Left lung (tissue), 10 donors: Measurements from ENCODE around the gene DNAH3. TPM values are rescaled to one million over a fixed set of nuclear protein-coding genes. Genes with fewer than 3 reads are reported as not detected.

Source experiments
- ATAC-seq: fragments of 200-7000 bp; cut with Tn5 transposase; one replicate; pipeline ENCODE4 v1.9.1; 2020; ENCODE audit warnings: moderate library complexity
- DNase-seq, 4 donors: peaks; one replicate each; pipeline ENCODE4 v3.0.0-alpha.2; 2013 to 2020
- H3K27ac ChIP-seq, 2 donors: fragments of 200-600 bp; sonication (generic) in 1 of 2; one replicate each; pipeline versions ENCODE4 v1.5.0 to v1.8.0; 2020 to 2021
- H3K27me3 ChIP-seq, 2 donors: fragments of 200-600 bp; sonication (generic) in 1 of 2; one replicate each; pipeline versions ENCODE4 v1.5.0 to v1.8.0; 2020 to 2021
- H3K36me3 ChIP-seq, 2 donors: fragments of 200-600 bp; sonication (generic) in 1 of 2; one replicate each; pipeline versions ENCODE4 v1.5.0 to v1.8.0; 2020 to 2021
- H3K4me1 ChIP-seq, 2 donors: fragments of 200-600 bp; one replicate each; pipeline ENCODE4 v1.8.0; 2021
- H3K4me3 ChIP-seq, 2 donors: fragments of 200-600 bp; sonication (generic) in 1 of 2; one replicate each; pipeline versions ENCODE4 v1.5.0 to v1.8.0; 2020 to 2021; ENCODE audit warnings: mild to moderate bottlenecking in 1 of 2
- H3K9me3 ChIP-seq, 2 donors: fragments of 200-600 bp; sonication (generic) in 1 of 2; one replicate each; pipeline versions ENCODE4 v1.5.0 to v1.8.0; 2020 to 2021
- CTCF ChIP-seq, 2 donors: fragments of 200-600 bp; sonication (generic) in 1 of 2; IDR thresholded peaks; one replicate each; pipeline versions ENCODE4 v1.5.0 to v1.8.0; 2021; ENCODE audit warnings: antibody characterized with exemption in 2 of 2
- intact Hi-C, 2 donors: fragments of 100-400 bp; cut with DNase I; formaldehyde crosslinking; loops; one replicate each; pipeline versions ENCODE4 v1.11.2 to v1.14.2; 2022
- polyA plus RNA-seq, 6 donors: library from polyadenylated mRNA; unstranded; fragments of 120-200 nt; gene quantifications; one replicate each; pipeline ENCODE4 v1.2.1, GENCODE V29; 2013; ENCODE audit not compliant: insufficient read length in 6 of 6
- total RNA-seq, 2 donors: library from RNA; stranded (reverse); fragmentation: NEBNext Ultra II Directional; extraction: Animal tissue kit (Norgen Biotek cat#: 25700); gene quantifications; one replicate each; pipeline ENCODE4 v1.2.1, GENCODE V29; 2021
- donor health status: DM: no; HTN: yes; CAD: no.
- donor health status: DM: no; HTN: no; CAD: no.

Gene DNAH3
- total and polyA plus RNA-seq, 8 donors = 0.88 to 6.4 (median 3.2) TPM; not detected in 1

GRCh38 chr16:21026846-21027245 is 123.8 kb downstream of the DNAH3 start:
- H3K9me3 ChIP-seq = no peaks in the 10 kb centered on the region
- no peak for TF ChIP-seq CTCF (IDR thresholded peaks at IDR 0.05)
- ATAC-seq (no peak), DNase-seq (no peak)
- no peaks in the 10 kb centered on the region for H3K4me1 ChIP-seq
- no peak overlapping the region for H3K27ac ChIP-seq
- H3K36me3 ChIP-seq = no peaks in the 10 kb centered on the region
- intact Hi-C loops = no loop called here
- H3K4me3 ChIP-seq = no peak overlapping the region
- no peaks in the 10 kb centered on the region for H3K27me3 ChIP-seq

- ATAC-seq = no peak
Measured at GRCh38 chr16:21023509-21024202, 127.0 kb downstream of the DNAH3 start.

GRCh38 chr16:21021316-21021715 is 129.3 kb downstream of the DNAH3 start:
- Histone ChIP-seq H3K4me3 (no peak overlapping the region), H3K36me3 (no peaks in the 10 kb centered on the region), H3K9me3 (no peaks in the 10 kb centered on the region), H3K4me1 (no peaks in the 10 kb centered on the region), H3K27me3 (no peaks in the 10 kb centered on the region), H3K27ac (no peak overlapping the region)
- ATAC-seq = no peak
- DNase-seq = no peak
- intact Hi-C loops = no loop called here
- no peak for TF ChIP-seq CTCF (IDR thresholded peaks at IDR 0.05)

More at GRCh38 chr16:21023509-21024202, 127.0 kb downstream of the DNAH3 start:
- Histone ChIP-seq H3K9me3 (no peaks in the 10 kb centered on the region), H3K36me3 (no peaks in the 10 kb centered on the region), H3K4me3 (no peak overlapping the region), H3K27ac (no peak overlapping the region), H3K4me1 (no peaks in the 10 kb centered on the region), H3K27me3 (no peaks in the 10 kb centered on the region)
- intact Hi-C loops = no loop called here
- no peak for TF ChIP-seq CTCF (IDR thresholded peaks at IDR 0.05)
- no peak for DNase-seq

GRCh38 chr16:21009815-21010214 is 140.8 kb downstream of the DNAH3 start:
- DNase-seq (no peak), ATAC-seq (no peak)
- Histone ChIP-seq H3K27me3 (no peaks in the 10 kb centered on the region), H3K27ac (no peak overlapping the region), H3K36me3 (no peaks in the 10 kb centered on the region), H3K9me3 (peaks cover 0 to 8% of the 10 kb centered on the region in 2 donors), H3K4me3 (no peak overlapping the region), H3K4me1 (no peaks in the 10 kb centered on the region)
- TF ChIP-seq CTCF (IDR thresholded peaks at IDR 0.05) = no peak
- intact Hi-C loops = no loop called here

GRCh38 chr16:21005008-21005407 is 145.6 kb downstream of the DNAH3 start:
- intact Hi-C loops = no loop called here
- Histone ChIP-seq H3K27me3 (no peaks in the 10 kb centered on the region), H3K9me3 (no peaks in the 10 kb centered on the region), H3K27ac (no peak overlapping the region), H3K36me3 (no peaks in the 10 kb centered on the region), H3K4me3 (no peak overlapping the region), H3K4me1 (no peaks in the 10 kb centered on the region)
- TF ChIP-seq CTCF (IDR thresholded peaks at IDR 0.05) = no peak
- no peak for DNase-seq
- ATAC-seq = no peak
